Hippocampal formation (tissue), 2 donors: ENCODE results near the gene HINT3.
"Not testable (repeated sequence)": the region's sequence is repeated elsewhere in the genome, so short reads cannot be mapped to it uniquely, and the experiment has no call there.

ENCODE experiments used
- DNase-seq, 2 donors: peaks; one replicate each; lab custom pipeline; 2025; lab: John Stamatoyannopoulos, UW

HINT3 gene

GRCh38 chr6:125995972-125996580 lies 39.5 kb downstream of the HINT3 start:
- peak; percentile 36 to 64 for DNase-seq

DNA sequence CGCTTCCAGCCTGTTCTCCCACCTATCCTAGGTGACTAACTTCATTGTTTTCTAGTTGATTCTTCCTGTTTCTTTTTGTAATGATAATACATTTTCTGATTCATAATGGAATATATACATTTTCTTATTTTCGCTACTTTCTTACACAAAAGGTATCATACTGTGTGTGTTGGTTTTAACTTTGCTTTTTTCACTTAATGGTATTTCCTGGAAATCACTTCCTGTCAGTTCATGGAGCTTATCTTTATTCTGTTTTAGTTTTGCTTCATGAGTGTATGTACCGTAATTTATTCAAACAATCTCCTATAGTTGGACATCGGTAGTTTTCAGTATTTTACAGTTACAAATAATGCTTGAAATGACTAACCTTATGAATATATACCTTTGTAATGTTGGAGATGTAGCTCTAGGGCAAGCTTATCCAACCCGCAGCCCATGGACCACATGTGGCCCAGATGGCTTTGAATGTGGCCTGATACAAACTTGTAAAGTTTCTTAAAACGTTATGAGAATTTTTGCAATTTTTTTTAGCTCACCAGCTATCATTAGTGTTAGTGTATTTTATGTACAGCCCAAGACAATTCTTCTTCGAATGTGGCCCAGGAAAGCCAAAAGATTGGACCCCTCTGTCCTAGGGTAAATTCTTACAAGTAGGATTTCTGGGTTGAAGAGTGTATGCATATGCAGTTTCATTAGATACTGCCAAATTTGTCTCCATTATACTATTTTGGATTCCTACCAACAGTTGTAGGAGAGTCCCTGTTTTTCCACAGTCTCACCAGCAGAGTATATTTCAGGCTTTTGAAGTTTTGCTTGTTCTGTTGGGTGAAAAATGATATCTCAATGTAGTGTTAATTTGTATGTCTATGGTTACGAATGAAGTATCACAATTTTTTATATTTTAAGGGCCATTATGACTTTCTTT lies 46.4 kb downstream of the HINT3 start:
- no peak for DNase-seq

DNA sequence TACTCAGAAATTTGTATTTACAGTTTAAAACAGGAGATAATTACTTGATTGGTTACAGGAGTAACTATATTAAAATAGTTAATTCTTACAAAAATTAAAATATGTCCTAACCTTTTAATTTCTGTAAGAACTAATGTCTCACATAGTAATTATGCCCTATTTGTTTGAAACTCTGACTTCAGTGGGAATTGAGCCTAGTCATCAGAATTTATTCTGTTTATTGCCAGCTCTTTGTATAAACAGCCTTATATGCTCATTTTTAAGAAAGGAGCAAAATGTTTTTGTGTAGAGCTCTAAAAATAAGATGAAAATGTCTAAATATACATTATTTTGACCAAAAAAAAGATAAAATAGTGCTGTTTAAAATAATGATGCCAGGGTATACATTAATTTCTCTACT lies 51.2 kb downstream of the HINT3 start:
- DNase-seq = no peak

DNA sequence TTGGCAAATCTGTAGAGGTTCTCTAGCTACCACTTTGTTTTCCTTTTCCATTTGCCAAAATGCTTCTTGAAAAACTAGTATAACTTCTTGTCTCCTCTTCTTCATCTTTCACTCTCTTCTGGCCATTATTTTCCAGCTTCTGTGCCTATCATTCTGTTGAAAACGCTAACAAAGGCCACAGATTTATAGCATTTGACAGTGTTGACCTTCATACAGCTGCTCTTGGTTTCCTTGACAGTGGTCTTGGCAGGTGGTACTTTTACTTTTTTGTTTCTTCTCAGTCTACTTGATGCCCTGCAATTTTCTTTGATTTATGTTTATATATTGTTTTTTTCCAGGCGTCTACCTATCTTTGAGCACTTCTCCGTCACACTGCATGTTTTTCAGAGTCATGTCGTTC lies 53.5 kb downstream of the HINT3 start:
- no peak for DNase-seq

- DNase-seq = no peak
Observed at GRCh38 chr6:126015863-126016262, 59.3 kb downstream of the HINT3 start.

DNA sequence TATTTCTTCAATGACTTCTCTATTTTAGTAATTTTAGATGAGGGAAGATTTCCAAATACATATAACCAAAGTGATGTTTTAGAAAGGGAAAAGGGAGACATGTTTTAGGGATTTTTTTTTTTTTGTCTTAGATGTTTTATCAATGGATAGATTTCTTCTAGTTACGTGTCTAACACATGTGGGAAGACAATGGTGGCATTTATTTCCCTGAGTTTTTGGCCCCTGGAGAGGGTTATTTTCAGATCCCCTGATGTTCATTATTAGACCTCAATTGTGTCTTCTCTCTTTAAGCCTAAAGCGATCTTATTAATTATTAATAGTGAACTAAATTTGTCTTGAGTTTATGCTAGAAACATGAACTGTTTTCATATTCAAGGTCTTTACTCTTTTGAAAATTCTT lies 60.0 kb downstream of the HINT3 start:
- DNase-seq = no peak

GRCh38 chr6:126017668-126018067 lies 61.1 kb downstream of the HINT3 start:
- DNase-seq = no peak

DNA sequence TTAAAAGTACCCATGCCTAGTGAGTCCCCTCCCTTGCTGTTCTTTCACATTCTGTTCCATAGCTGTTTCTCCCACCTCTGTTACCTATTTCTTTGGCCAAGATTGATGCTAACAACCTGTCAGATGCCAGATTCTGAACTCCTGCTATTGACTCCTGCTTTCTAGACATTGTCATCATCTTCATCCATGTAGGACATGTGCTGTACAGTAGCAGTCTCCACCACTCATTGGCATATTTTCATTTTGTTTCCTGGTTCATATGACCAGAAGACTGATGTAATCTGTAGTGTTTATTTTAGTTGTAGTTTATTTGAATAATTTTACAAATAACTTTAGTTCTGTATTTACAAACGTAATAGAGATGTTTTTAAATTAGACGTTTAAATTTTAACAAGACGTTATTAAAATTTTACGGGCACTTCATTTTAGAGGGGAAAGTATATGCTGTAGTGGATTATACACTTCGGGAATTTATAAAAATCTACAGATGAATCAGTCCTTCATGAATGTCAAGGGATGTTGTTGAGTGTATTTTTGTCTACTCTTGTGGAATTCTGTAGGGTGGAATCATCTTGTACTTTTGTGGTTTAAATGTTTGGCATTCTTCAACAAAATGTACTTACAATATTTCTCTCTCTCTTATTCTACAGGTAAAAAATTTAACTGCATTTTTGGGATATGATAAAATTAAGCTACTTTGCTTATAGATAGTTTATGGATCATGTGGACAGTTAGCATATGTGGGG lies 63.9 kb downstream of the HINT3 start:
- DNase-seq = no peak

GRCh38 chr6:126023474-126023873 lies 66.9 kb downstream of the HINT3 start:
- not testable (repeated sequence) for DNase-seq

DNA sequence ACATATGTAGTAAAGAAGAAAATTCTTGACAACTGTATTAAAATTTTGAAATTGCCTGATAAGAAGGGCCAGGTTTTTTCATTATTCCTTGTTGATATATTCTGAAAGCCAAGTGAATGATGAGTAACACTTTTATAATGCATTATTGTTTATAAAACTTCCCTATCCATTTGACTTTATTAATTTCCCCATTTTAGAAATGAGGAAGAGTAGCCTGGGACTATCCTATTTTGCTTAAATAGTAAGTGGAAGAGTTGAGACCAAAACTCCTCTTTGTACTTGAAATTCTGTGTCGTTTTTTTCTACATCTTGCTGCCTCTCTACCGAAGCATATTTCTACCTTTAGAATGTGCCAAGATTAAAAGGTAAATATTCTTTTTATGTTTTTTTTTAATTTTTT lies 69.4 kb downstream of the HINT3 start:
- no peak for DNase-seq

DNA sequence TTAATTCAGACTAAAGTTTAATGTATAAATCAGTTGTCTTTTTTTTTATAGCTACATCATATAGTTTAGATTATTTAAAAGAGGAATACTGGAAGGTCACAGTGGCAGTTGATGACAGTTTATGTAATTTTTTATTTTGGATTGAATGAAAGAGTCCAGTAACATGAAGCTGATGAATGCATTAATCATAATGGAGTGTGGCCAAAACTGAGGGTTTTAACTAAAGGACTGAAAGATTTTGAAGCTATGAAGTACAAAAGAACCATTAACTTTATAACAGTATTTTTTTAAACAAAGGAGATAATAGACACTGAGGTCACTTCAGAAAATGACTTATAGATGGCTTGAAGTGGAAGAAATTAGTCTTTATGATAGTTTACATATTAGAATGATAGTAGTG lies 71.0 kb downstream of the HINT3 start:
- DNase-seq = no peak
